Liver (tissue), 9 donors: ENCODE measurements around the gene MARCHF9. TPM values are rescaled to one million over a fixed set of nuclear protein-coding genes. Genes with fewer than 3 reads are reported as not detected.

Experiments
- DNase-seq: peaks from one replicate; pipeline ENCODE4 v3.0.0-alpha.2; 2017; ENCODE audit warnings: low spot score
- H3K27ac ChIP-seq, 2 donors: one replicate each; pipeline ENCODE4 v1.7.0; 2013; ENCODE audit warnings: inconsistent platforms in 2 of 2, low read length in 2 of 2, control low read depth in 1 of 2, low read depth in 1 of 2, mild to moderate bottlenecking in 1 of 2
- H3K27me3 ChIP-seq, 4 donors: one replicate each; pipeline versions ENCODE4 v1.6.1 to v1.7.0; 2013; ENCODE audit warnings: low read length in 3 of 4, inconsistent platforms in 1 of 4, mild to moderate bottlenecking in 1 of 4, moderate library complexity in 1 of 4; ENCODE audit not compliant: control insufficient read depth in 4 of 4, insufficient read depth in 4 of 4
- H3K36me3 ChIP-seq, 4 donors: one replicate each; pipeline versions ENCODE4 v1.6.1 to v1.7.0; 2013; ENCODE audit warnings: low read length in 3 of 4, mild to moderate bottlenecking in 3 of 4, low read depth in 1 of 4, moderate library complexity in 1 of 4; ENCODE audit not compliant: control insufficient read depth in 4 of 4, insufficient read depth in 3 of 4
- H3K4me1 ChIP-seq, 4 donors: one replicate each; pipeline versions ENCODE4 v1.6.1 to v1.7.0; 2013; ENCODE audit warnings: low read length in 3 of 4, mild to moderate bottlenecking in 3 of 4, moderate library complexity in 1 of 4; ENCODE audit not compliant: control insufficient read depth in 4 of 4, insufficient read depth in 4 of 4
- H3K4me3 ChIP-seq, 3 donors: one replicate each; pipeline versions ENCODE4 v1.6.1 to v1.7.0; 2013; ENCODE audit warnings: low read length in 3 of 3, control low read depth in 1 of 3, low read depth in 1 of 3, mild to moderate bottlenecking in 1 of 3
- H3K9ac ChIP-seq, 2 donors: one replicate each; pipeline ENCODE4 v1.7.0; 2013; ENCODE audit warnings: low read length in 2 of 2, mild to moderate bottlenecking in 2 of 2, moderate library complexity in 2 of 2, control low read depth in 1 of 2, low read depth in 1 of 2
- H3K9me3 ChIP-seq, 4 donors: one replicate each; pipeline versions ENCODE4 v1.6.1 to v1.7.0; 2013; ENCODE audit warnings: low read length in 3 of 4; ENCODE audit not compliant: control insufficient read depth in 4 of 4
- CTCF ChIP-seq: fragments of 150-350 bp; IDR thresholded peaks from 2 replicates; pipeline ENCODE4 v1.5.1; 2017; ENCODE audit warnings: improper control_type of control experiment, low read depth, low read length; ENCODE audit not compliant: missing input control
- EGR1 ChIP-seq, 2 donors: IDR thresholded peaks; 2 replicates each; pipeline ENCODE4 v1.6.1; 2016 to 2018; ENCODE audit warnings: antibody characterized with exemption in 2 of 2, low read depth in 2 of 2
- FOXA1 ChIP-seq: IDR thresholded peaks from 2 replicates; pipeline ENCODE4 v1.6.1; 2016; ENCODE audit warnings: antibody characterized with exemption
- FOXA2 ChIP-seq: IDR thresholded peaks from 2 replicates; pipeline ENCODE4 v1.6.1; 2016; ENCODE audit warnings: antibody characterized with exemption
- GABPA ChIP-seq, 2 donors: IDR thresholded peaks in 1 of 2; conservative IDR thresholded peaks in 1 of 2; 2 replicates each; pipeline ENCODE4 v1.6.1; 2016; ENCODE audit warnings: antibody characterized with exemption in 2 of 2, mild to moderate bottlenecking in 1 of 2, moderate library complexity in 1 of 2
- HNF4A ChIP-seq, 2 donors: conservative IDR thresholded peaks; 2 replicates each; pipeline ENCODE4 v1.6.1; 2016; ENCODE audit warnings: antibody characterized with exemption in 2 of 2, mild to moderate bottlenecking in 2 of 2
- HNF4G ChIP-seq: IDR thresholded peaks from 2 replicates; pipeline ENCODE4 v1.6.1; 2016; ENCODE audit warnings: antibody characterized with exemption
- JUND ChIP-seq, 2 donors: IDR thresholded peaks; 2 replicates each; pipeline ENCODE4 v1.6.1; 2016; ENCODE audit warnings: antibody characterized with exemption in 2 of 2
- NR2F2 ChIP-seq: IDR thresholded peaks from 2 replicates; pipeline ENCODE4 v1.6.1; 2016; ENCODE audit warnings: antibody characterized with exemption
- RAD21 ChIP-seq, 2 donors: IDR thresholded peaks; 2 replicates each; pipeline ENCODE4 v1.6.1; 2016; ENCODE audit warnings: antibody characterized with exemption in 2 of 2, mild to moderate bottlenecking in 2 of 2
- REST ChIP-seq: IDR thresholded peaks from 2 replicates; pipeline ENCODE4 v1.6.1; 2016; ENCODE audit warnings: antibody characterized with exemption, mild to moderate bottlenecking
- RXRA ChIP-seq, 2 donors: IDR thresholded peaks; 2 replicates each; pipeline ENCODE4 v1.6.1; 2017 to 2018; ENCODE audit warnings: antibody characterized with exemption in 2 of 2, mild to moderate bottlenecking in 1 of 2
- SP1 ChIP-seq: IDR thresholded peaks from 2 replicates; pipeline ENCODE4 v1.6.1; 2018; ENCODE audit warnings: antibody characterized with exemption, mild to moderate bottlenecking
- TAF1 ChIP-seq: conservative IDR thresholded peaks from 2 replicates; pipeline ENCODE4 v1.6.1; 2016; ENCODE audit warnings: antibody characterized with exemption, mild to moderate bottlenecking
- YY1 ChIP-seq: IDR thresholded peaks from 2 replicates; pipeline ENCODE4 v1.6.1; 2016; ENCODE audit warnings: antibody characterized with exemption, mild to moderate bottlenecking
- WGBS: extraction: QIAGEN DNeasy Blood & Tissue Kit; methylation state at CpG from one replicate; pipeline ENCODE4 v1.1.7; 2013; 5-methylcytosine and 5-hydroxymethylcytosine counted together
- polyA plus RNA-seq, 2 donors: library from polyadenylated mRNA; stranded (reverse) in 1 of 2; unstranded in 1 of 2; fragments of 200-250 nt in 1 of 2; fragments of >200 nt in 1 of 2; fragmentation: Nextera tagmentation in 1 of 2; extraction: Ambion mirVana in 1 of 2; gene quantifications; one replicate each; pipeline versions ENCODE4 v1.2.1 to v1.2.3, GENCODE V29; 2013 to 2015
- total RNA-seq, 2 donors: library from RNA; depleted of rRNA; stranded (reverse); fragments of >200 nt; gene quantifications; one replicate each; pipeline ENCODE4 v1.2.3, GENCODE V29; 2014
- TF ChIP-seq, protein P1 (sequence below): IDR thresholded peaks from 2 replicates; pipeline ENCODE4 v1.6.1; 2016; ENCODE audit warnings: antibody characterized with exemption
- TF ChIP-seq, protein P2 (sequence below): IDR thresholded peaks from 2 replicates; pipeline ENCODE4 v1.6.1; 2016; ENCODE audit warnings: antibody characterized with exemption
- TF ChIP-seq, protein P3 (sequence below): IDR thresholded peaks from 2 replicates; pipeline ENCODE4 v1.6.1; 2016; ENCODE audit warnings: antibody characterized with exemption
- donor health status: healthy.
- donor health status: healthy.
- donor health status: healthy.
- donor health status: healthy.
- donor health status: healthy.

The MARCHF9 gene
- total and polyA plus RNA-seq, 4 donors: 1.1 to 3.0 (median 2.2) TPM

GRCh38 chr12:57770734-57771133 is 15.8 kb downstream of the MARCHF9 start:
- H3K9ac ChIP-seq: no peak overlapping the region

More at GRCh38 chr12:57770734-57771133, 15.8 kb downstream of the MARCHF9 start:
- Histone ChIP-seq H3K27ac (no peak overlapping the region), H3K9me3 (no peaks in the 10 kb centered on the region), H3K36me3 (peaks cover 8 to 19% (median 14%) of the 10 kb centered on the region in 4 donors), H3K4me3 (no peak overlapping the region), H3K4me1 (peaks cover 11 to 26% (median 22%) of the 10 kb centered on the region in 4 donors), H3K27me3 (peaks cover 0 to 3% (median under 1%) of the 10 kb centered on the region in 4 donors)
- 92% methylated on average over 4 of the region's 4 CpGs for WGBS
- TF ChIP-seq, protein P1, sequence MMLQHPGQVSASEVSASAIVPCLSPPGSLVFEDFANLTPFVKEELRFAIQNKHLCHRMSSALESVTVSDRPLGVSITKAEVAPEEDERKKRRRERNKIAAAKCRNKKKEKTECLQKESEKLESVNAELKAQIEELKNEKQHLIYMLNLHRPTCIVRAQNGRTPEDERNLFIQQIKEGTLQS: no peak
- no peak for TF ChIP-seq EGR1 (IDR thresholded peaks at IDR 0.05; ENCODE audit: low read depth in 2 of 2)
- TF ChIP-seq NR2F2: no peak
- TF ChIP-seq, protein P2, sequence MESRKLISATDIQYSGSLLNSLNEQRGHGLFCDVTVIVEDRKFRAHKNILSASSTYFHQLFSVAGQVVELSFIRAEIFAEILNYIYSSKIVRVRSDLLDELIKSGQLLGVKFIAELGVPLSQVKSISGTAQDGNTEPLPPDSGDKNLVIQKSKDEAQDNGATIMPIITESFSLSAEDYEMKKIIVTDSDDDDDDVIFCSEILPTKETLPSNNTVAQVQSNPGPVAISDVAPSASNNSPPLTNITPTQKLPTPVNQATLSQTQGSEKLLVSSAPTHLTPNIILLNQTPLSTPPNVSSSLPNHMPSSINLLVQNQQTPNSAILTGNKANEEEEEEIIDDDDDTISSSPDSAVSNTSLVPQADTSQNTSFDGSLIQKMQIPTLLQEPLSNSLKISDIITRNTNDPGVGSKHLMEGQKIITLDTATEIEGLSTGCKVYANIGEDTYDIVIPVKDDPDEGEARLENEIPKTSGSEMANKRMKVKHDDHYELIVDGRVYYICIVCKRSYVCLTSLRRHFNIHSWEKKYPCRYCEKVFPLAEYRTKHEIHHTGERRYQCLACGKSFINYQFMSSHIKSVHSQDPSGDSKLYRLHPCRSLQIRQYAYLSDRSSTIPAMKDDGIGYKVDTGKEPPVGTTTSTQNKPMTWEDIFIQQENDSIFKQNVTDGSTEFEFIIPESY: no peak
- TF ChIP-seq SP1: no peak
- no peak for TF ChIP-seq REST
- TF ChIP-seq RXRA (IDR thresholded peaks at IDR 0.05): no peak
- no peak for TF ChIP-seq YY1
- TF ChIP-seq GABPA (IDR thresholded peaks at IDR 0.05 in 1 of 2, conservative IDR thresholded peaks at IDR 0.05 in 1 of 2): no peak
- no peak for TF ChIP-seq TAF1
- TF ChIP-seq, protein P3, sequence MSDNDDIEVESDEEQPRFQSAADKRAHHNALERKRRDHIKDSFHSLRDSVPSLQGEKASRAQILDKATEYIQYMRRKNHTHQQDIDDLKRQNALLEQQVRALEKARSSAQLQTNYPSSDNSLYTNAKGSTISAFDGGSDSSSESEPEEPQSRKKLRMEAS: no peak
- no peak for TF ChIP-seq HNF4G
- TF ChIP-seq JUND (IDR thresholded peaks at IDR 0.05): no peak
- TF ChIP-seq FOXA1: no peak
- no peak for TF ChIP-seq CTCF
- no peak for TF ChIP-seq HNF4A (conservative IDR thresholded peaks at IDR 0.05)
- no peak for TF ChIP-seq RAD21 (IDR thresholded peaks at IDR 0.05)
- no peak for TF ChIP-seq FOXA2
- DNase-seq: no peak
